NCI-H446 treated with DMSO at 0.1 percent for 48 hours (cell line): ENCODE results near the gene IRF2BPL.
A peak's percentile ranks its signal among the peaks of the same experiment; 100 is the strongest.

Experiments used
- DNase-seq: peaks from one replicate; lab custom pipeline; 2025; lab: John Stamatoyannopoulos, UW

Gene IRF2BPL

GRCh38 chr14:77053046-77053841, 24.7 kb upstream of the IRF2BPL start:
- no peak for DNase-seq

DNA sequence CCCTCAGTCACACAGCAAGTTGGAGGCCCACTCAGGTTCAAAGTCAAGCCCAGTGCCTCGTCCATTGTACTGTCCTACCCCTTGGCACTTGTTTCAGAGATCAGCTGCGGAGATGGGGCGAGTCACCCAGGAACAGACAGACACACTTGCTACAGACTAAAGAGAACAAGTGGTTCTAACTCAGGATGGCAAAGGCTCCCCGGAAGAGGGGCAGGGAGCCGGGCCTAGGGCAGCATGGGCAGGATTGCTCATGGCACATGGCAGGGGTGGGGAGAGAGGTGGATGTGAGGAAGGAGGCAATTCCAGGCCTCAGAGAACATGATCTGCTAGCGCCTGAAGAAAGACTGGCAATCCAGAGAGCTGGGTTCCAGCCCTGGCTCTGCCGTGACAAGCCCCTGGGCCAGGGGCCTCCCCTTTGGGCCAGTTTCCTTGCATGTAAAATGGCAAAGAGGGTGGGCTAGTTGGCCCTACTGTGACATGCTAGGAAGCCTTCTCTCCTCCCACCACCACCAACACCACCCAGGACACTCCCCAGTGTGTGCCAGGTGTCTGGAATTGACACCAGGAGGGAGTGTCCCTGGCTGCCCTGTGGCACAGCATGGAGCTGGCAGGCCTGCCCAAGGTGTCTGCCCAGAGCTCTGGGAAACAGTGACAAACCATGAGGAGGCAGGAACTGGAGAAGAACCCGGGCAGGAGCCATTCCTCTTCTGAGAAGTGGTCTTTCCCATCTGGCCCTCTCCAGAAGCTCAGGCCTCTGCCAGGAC, 24.0 kb upstream of the IRF2BPL start:
- no peak for DNase-seq

- DNase-seq: no peak
These were observed 22.6 kb upstream of the IRF2BPL start for GRCh38 chr14:77051116-77051515.

- no peak for DNase-seq
These were observed 18.2 kb upstream of the IRF2BPL start for GRCh38 chr14:77046721-77047120.

DNA sequence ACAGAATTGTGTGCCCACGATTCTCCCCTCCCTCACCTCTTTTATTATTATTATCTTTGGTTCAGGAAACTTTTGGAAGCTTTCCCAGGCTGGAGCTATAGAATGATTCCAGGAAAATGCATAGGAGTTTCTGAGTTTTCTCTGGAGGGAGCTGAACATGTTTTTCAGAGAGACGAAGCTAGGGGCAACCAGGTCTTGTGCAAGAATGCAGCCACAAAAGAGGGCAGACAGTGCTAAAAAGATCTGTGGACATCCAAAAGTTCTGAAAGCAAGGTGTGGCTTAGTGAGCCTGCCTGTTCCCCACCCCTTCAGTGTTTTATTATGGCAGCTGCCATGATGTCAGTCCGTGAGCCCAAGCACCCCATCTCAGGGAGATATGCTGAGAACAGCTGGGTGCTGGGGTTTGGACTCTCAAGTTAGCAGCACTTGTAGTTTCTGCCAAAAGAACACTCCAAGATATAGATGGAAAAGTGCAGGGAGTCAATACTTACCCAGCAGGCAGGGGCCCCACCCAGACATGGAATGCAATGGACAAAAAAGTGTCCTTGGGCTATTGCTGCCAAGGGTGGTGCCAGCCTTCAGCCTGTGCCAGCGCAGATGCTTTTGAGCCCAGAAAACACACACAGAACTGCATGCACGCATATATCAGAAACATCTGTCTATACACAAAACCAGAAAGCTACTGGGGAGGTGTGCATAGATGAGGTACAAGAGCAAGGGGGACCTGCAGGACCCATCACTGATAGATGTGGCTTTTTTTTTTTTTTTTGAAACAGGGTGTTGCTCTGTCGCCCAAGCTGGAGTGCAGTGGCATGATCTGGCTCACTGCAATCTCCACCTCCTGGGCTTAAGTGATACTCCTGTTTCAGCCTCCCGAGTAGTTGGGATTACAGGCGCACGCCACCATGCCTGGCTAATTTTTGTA, 17.0 kb upstream of the IRF2BPL start:
- DNase-seq: no peak

GRCh38 chr14:77044783-77045237, 16.3 kb upstream of the IRF2BPL start:
- no peak for DNase-seq

DNA sequence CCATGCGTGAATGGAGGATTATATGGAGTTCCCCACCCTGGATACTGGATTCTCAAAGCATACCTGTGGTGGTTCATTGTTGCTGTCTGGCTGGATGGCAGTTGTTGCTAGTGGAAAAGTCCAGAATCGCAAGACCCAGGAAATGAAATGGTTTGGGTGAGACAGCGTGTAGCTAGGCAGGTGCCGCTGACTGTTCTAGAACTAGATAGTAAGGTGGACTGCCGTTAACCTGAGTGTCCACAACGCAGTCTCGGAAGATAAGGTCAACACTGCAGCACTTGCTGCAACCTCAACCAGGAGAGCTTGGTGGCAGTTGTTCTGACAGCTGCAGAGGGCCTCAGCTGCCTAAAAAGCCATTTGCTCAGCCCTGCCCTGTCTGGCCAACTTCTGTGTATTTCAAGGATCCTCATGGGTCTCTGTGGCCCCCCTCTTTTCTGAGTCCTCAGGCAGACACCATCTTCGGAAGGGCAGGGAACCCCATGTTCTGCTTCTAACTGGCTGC, 15.5 kb upstream of the IRF2BPL start:
- no peak for DNase-seq

- DNase-seq: no peak
These were observed 14.9 kb upstream of the IRF2BPL start for GRCh38 chr14:77043177-77043983.

GRCh38 chr14:77041881-77042545, 13.5 kb upstream of the IRF2BPL start:
- DNase-seq: peak; percentile 44

DNA sequence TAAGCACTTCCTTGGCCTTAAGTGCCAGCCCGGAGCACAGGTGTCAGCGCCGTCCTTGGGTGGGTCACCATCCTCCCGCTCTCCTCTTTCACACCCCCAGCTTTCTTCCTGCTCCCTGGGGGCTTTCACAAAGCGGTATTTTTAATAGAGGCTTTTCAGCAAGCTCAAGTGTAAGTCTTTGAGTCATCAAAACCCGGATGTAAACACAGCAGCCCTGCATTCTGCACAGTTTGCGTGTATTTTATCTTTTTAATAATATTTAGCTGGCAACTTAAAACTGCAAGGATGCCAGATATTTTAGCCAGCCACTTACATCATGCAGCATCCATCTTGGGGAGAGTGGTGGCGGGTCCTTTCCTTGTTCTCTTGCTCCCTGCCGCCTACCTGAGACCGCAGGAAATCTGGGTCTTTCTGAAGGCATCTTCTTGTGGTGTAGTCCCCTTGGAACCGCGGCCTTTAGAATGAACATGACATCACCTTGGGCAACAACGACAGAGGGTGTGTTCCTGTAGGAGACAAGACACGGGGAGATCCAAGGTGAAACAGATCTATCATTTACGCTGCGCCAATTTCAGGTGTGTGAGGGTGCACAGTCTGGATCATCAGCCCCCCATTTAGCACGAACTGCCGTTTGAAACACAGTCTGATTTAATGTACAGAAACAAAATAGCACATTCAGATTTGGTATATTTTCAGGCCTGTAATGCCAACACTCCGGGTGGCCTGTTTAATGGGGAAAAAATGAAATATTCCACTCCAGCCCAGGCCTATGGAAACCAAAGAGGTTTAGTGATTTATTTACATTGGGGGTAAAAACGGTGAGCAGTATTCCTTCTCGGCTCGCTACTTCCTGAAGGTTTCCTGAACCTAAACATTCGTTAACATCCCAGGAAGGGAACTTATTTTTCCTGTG, 12.5 kb upstream of the IRF2BPL start:
- DNase-seq: no peak

- DNase-seq: peak; percentile 99
These were observed 11.7 kb upstream of the IRF2BPL start for GRCh38 chr14:77040059-77040740.

GRCh38 chr14:77039285-77040058, 11.0 kb upstream of the IRF2BPL start:
- DNase-seq: peak; percentile 63

DNA sequence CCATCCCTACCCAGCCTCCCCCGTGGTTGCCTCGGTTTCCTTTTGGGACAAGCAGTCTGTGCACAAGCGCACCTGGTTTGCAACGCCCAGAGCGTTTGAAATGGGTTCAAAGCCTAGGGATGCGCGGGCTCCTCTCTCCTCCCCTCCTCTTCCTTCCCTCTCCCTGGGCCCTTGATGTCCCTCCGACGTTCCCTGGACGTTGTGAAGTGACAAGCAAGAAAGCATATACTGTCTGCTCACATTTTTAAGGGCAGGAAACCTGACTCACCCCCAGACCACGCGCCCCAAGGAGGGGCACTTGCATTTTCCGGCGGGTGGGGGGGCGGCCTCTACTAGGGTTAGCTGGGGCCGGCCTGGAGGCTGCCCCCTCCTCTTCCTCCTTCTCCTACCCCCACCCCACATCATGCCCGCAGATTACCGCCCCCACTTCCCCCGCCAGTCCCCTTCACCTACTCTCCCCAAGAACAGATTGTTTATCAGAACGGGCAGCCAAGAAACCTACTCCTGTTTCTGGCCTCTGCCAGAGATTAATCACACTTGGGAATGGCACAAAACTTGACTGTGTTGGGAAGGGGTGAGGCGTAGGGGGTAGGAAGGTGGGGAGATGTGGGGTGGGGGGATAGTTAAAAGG, 9.5 kb upstream of the IRF2BPL start:
- no peak for DNase-seq

DNA sequence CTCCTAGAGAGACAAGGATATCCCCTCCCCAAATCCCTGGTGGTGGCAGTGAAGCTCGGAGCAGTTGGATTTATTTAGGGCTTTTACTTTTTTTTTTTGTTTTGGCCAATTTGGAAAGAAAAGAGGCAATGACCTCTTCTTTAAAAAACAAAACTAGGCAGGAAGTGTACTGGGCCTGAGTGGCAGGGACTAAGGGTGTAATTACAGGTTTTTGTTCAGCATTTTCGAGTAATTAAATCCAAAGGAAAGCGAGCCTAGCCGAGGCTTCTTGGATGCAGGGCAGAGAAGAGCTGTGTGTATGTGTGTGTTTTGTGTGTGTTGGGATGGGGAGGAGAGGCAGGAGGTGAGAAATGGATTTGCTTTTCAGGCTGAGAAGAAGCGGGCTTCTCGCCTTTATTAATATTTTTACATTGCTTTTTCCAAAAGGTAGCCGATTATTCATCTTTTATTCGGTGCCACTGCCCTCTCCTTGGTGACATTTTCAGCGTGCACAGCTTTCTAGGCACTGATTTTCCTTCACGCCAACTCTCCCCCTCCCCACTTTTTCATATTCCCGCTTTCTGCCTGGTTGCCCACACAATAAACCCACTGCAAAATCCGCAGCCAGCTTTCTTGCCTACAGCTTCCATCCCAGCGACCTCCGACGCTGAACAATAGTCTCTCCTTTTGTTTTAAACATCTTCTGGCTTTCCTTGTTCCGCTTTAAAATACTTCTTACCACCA, 8.9 kb upstream of the IRF2BPL start:
- no peak for DNase-seq

DNA sequence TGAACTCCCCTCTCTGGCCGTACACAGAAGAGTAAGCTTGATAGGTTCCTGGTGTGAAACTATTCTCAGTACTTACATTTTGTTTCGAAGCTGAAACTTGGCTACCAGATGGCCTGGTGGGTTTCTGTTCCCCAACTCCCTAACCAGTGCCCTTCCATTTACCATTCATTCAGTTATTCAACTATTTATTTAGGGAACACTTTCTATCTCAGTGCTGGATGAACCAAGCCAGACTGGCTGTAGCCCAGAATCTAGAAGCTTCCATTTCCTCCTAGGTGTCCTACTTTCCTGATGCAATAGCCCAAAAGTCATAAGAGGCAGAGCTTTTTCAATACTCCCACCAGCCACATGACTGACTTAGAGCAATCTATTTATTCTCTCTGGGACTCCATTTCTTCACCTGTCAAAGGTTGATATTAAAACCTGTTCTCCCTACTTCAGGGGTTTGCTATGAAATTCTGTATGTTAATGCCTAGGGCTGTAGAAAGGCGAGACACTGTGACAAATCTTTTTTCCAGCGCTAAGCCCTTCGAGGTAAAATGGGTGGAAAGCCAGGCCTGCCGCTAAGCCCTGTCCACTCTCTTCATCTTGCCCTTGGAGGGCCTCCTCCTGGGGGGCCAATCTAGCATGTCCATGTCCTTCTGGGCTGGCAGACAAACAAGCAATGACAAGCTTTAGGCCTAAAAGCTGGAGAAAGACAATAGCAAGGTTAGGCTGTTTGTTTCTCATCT, 8.1 kb upstream of the IRF2BPL start:
- DNase-seq: no peak

GRCh38 chr14:77035267-77035666, 6.8 kb upstream of the IRF2BPL start:
- no peak for DNase-seq
